Measurements from ENCODE around the gene LIPJ. TPM values are rescaled to one million over a fixed set of nuclear protein-coding genes. Genes with fewer than 3 reads are reported as not detected.

LIPJ gene
- total and polyA plus RNA-seq, 10 of the 15 experiments (the other 5 are each of a cell fraction or from before 2014, with no cell fraction given), result 0.03 to 0.23 (median 0.08) TPM; not detected in 5

GRCh38 chr10:88565072-88565471 is 21.5 kb upstream of the LIPJ start:
- no peaks in the 10 kb centered on the region for H3K9me3 ChIP-seq (replicated peaks; ENCODE audit: control insufficient read depth, insufficient read depth, low read length)
- H2AFZ ChIP-seq (ENCODE audit: control insufficient read depth, low read depth, low read length), result peak overlapping the region; percentile 42
- intact Hi-C loops (cut with micrococcal nuclease; ENCODE audit: unreplicated experiment) (loop anchor here (1.0 to 5.0 kb wide), 4 partner anchors 127 to 370 kb away; no protein-coding TSS in a partner anchor), in situ Hi-C loops (cut with MboI) (no loop called here)
- RAD21 ChIA-PET (ENCODE audit: unreplicated experiment), result interaction anchor here (0.7 to 3.3 kb wide), 10 partner anchors 10 to 1128 kb away, joined by 3 to 17 read pairs (median 3); no protein-coding TSS in a partner anchor
- no peak overlapping the region for H3K4me3 ChIP-seq
- ATAC-seq (peak; percentile 82), DNase-seq (ENCODE audit: low read depth, low spot score) (no peak), FAIRE-seq (no peak)
- no peaks in the 10 kb centered on the region for H3K4me1 ChIP-seq (ENCODE audit: control insufficient read depth, insufficient read depth, low read length)
- H4K20me1 ChIP-seq (ENCODE audit: control insufficient read depth, insufficient read depth), result no peaks in the 10 kb centered on the region
- BruUV-seq (replicated peaks), result no TSS peak
- POLR2A ChIA-PET, result no interaction called here
- no peak overlapping the region for H3K27ac ChIP-seq (ENCODE audit: control insufficient read depth, insufficient read depth)
- H3K27me3 ChIP-seq (replicated peaks in 1 of 2; ENCODE audit: control insufficient read depth in 2 of 2, insufficient read depth in 2 of 2, low read length in 1 of 2), result no peaks in the 10 kb centered on the region
- no peaks in the 10 kb centered on the region for H3K36me3 ChIP-seq (ENCODE audit: control insufficient read depth in 2 of 2, insufficient read depth in 2 of 2, low read length in 1 of 2)
- WGBS (ENCODE audit: insufficient coverage, insufficient replicate concordance, low lambda C conversion rate, missing lambda C conversion rate), result 0% methylated on average over 1 of the region's 1 CpG
- SMC1A ChIA-PET (ENCODE audit: uncharacterized antibody, unreplicated experiment), result interaction anchor here (0.9 to 2.9 kb wide), 12 partner anchors 13 to 422 kb away, joined by 3 to 10 read pairs (median 4); no protein-coding TSS in a partner anchor
- no peak overlapping the region for H3K9ac ChIP-seq (ENCODE audit: control insufficient read depth, insufficient read depth, low read length)
- no peaks in the 10 kb centered on the region for H3K79me2 ChIP-seq (ENCODE audit: control insufficient read depth, insufficient read depth, low read length)
- H3K4me2 ChIP-seq (ENCODE audit: control insufficient read depth, insufficient read depth), result no peak overlapping the region
- CTCF ChIA-PET, result interaction anchor here (0.6 to 9.1 kb wide), 24 partner anchors 9 to 715 kb away, joined by 3 to 86 read pairs (median 4); partner anchors contain the start of gene RNLS
- no peak for TF ChIP-seq FOS (IDR thresholded peaks at IDR 0.05; ENCODE audit: borderline replicate concordance, extremely low read depth, insufficient read length)
- TF ChIP-seq RAD21 (IDR thresholded peaks at IDR 0.05; ENCODE audit: insufficient read depth, low read depth, low read length), result peak; percentile 73
- peak; percentile 50; the same call in 1 of the 2 replicates for TF ChIP-seq SMC3 (IDR thresholded peaks at IDR 0.05; ENCODE audit: borderline replicate concordance, low read length)
- TF ChIP-seq CTCF (IDR thresholded peaks at IDR 0.05 in 2 of 3, conservative IDR thresholded peaks at IDR 0.05 in 1 of 3; ENCODE audit: control insufficient read depth in 2 of 3, extremely low read depth in 1 of 3, insufficient read depth in 1 of 3, low read depth in 3 of 3, low read length in 3 of 3), result peak; percentile 30 to 63 (median 40); a peak in 5 of 6 replicates
